Heart left ventricle (tissue), 13 donors: ENCODE data around the gene EXD3.

ENCODE experiments used
- CTCF ChIP-seq, 12 donors: fragments of 200-600 bp; sonication (generic) in 4 of 12; IDR thresholded peaks; one replicate each; pipeline versions ENCODE4 v1.5.0 to v1.8.0; 2018 to 2022; ENCODE audit warnings: antibody characterized with exemption in 12 of 12, mild to moderate bottlenecking in 5 of 12
- POLR2A ChIP-seq, 2 donors: fragments of 450-650 bp; IDR thresholded peaks; one replicate each; pipeline ENCODE4 v1.6.1; 2017; ENCODE audit warnings: antibody characterized with exemption in 2 of 2, mild to moderate bottlenecking in 2 of 2, moderate library complexity in 2 of 2
- donor health status: ischemic (EF 13 %, LVEDD 7.1; RV severe dilation, severe dysfunction).
- donor health status: DM: no; HTN: yes; CAD: no.
- donor health status: DM: no; HTN: no; CAD: no.
- donor health status: ischemic (EF 25% LVEDD 6.9; RV normal size, moderate dysfunction).
- donor health status: ischemic (EF 25% LVEDD 5.7; RV mildly dilated, moderate dysfunction).
- donor health status: ischemic (EF 35%, LVEDD 5.7; RV mildly dilated, moderate dysfunction).
- donor health status: nonischemic (EF 11% LVEDD 7.7; RV severe dilation, severe dysfunction).
- donor health status: DM: yes; HTN: yes; CAD: no.
- donor health status: PGD.
- donor health status: ischemic (EF 29% LVEDD 5.4; RV normal size, mild dysfunction).
- donor health status: nonischemic (EF 23%, LVEDD 6.1; RV moderate dilation, normal function).

DNA sequence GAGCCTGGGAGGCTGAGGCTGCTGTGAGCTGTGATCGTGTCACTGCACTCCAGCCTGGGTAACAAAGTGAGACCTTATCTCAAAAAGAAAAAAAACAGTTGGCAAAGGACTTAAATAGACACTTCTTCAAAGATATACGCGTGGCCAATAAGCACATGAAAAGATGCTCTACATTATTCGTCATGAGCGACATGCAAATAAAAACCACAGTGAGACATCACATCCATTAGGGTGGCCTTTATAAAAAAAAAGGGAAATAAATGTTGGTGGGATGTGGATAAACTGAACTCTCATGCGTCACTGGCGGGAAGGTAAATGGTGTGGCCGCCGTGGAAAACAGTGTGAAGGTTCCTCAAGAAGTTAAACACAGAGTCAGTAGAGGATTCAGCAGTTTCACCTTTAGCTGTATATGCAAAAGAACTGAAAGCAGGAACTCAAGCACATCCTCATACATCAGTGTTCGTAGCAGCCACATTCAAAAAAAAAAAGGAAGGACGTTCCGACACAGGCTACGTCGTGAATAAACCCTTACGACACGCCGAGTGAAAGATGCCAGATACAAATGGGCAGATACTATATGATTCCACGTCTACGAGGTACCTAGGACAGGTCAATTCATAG is 96.4 kb downstream of the EXD3 start:
- TF ChIP-seq POLR2A (IDR thresholded peaks at IDR 0.05), result no peak
- TF ChIP-seq CTCF (IDR thresholded peaks at IDR 0.05), result no peak
